DMS114 treated with DMSO at 0.1 percent for 48 hours (cell line): ENCODE measurements around the gene EBPL.
"Not testable (repeated sequence)": the region's sequence is repeated elsewhere in the genome, so short reads cannot be mapped to it uniquely, and the experiment has no call there.

Experiments
- DNase-seq: peaks from one replicate; lab custom pipeline; 2025; ENCODE audit not compliant: unreplicated experiment; lab: John Stamatoyannopoulos, UW

The EBPL gene

GRCh38 chr13:49635599-49636433 lies 55.5 kb downstream of the EBPL start:
- DNase-seq: no peak

GRCh38 chr13:49633710-49634109 lies 57.6 kb downstream of the EBPL start:
- DNase-seq: no peak

- no peak for DNase-seq
These were observed 59.1 kb downstream of the EBPL start for GRCh38 chr13:49632156-49632555.

GRCh38 chr13:49630580-49630979 lies 60.7 kb downstream of the EBPL start:
- no peak for DNase-seq

- no peak for DNase-seq
These were observed 61.3 kb downstream of the EBPL start for GRCh38 chr13:49629947-49630346.

GRCh38 chr13:49629196-49629938 lies 61.9 kb downstream of the EBPL start:
- DNase-seq: no peak

- DNase-seq: no peak
These were observed 63.2 kb downstream of the EBPL start, which contains the start of gene ARL11 for GRCh38 chr13:49627831-49628652. Gene ARL11 (plus strand): TSS chr13:49628507. CDS start chr13:49630448, 1,941 bp downstream.

GRCh38 chr13:49625392-49626079 lies 65.8 kb downstream of the EBPL start:
- no peak for DNase-seq

- no peak for DNase-seq
These were observed 67.1 kb downstream of the EBPL start for GRCh38 chr13:49624229-49624628.

- DNase-seq: no peak
These were observed 68.9 kb downstream of the EBPL start for GRCh38 chr13:49622174-49622946.

GRCh38 chr13:49620170-49620621 lies 71.1 kb downstream of the EBPL start:
- DNase-seq: no peak

- no peak for DNase-seq
These were observed 74.6 kb downstream of the EBPL start for GRCh38 chr13:49616676-49617065.

GRCh38 chr13:49615836-49616675 lies 75.2 kb downstream of the EBPL start:
- no peak for DNase-seq

GRCh38 chr13:49612042-49612441 lies 79.2 kb downstream of the EBPL start:
- not testable (repeated sequence) for DNase-seq
